NT2/D1 (cell line): ENCODE results near the gene SLC37A2.

ENCODE experiments used
- SUZ12 ChIP-seq: IDR thresholded peaks from 2 replicates; pipeline ENCODE4 v1.6.1; 2011; ENCODE audit not compliant: insufficient read length, insufficient read depth; ENCODE audit errors: extremely low read depth
- YY1 ChIP-seq: IDR thresholded peaks from 2 replicates; pipeline ENCODE4 v1.6.1; 2011; ENCODE audit not compliant: insufficient read length, insufficient read depth

DNA sequence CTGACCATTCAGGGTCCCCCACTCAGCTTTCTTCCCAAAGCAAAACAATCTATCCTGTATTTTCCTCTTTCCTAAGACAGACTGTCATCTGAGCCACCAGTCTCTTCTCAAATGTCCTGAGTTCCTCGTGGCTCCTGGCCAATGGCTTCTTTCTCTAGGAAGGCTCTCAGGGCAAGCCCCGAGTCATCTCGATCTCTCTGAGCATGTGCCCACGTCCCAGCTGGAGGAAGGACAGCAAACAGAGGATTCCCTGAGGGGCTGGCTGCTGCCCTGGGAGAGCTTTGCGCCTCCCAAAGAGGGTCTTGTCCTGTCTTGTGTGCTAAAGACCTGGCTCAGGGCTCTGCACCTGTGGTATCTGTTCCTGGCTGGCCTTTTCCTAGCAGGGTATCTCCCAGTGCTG, 8.3 kb downstream of the SLC37A2 start:
- no peak for TF ChIP-seq SUZ12
- TF ChIP-seq YY1: no peak
